HG03571 (cell line): ENCODE measurements around the gene MYOM3.

Experiments used
- ATAC-seq: cut with Tn5 transposase; IDR thresholded peaks from one replicate; pipeline ENCODE4 v1.9.1; 2021; ENCODE audit not compliant: unreplicated experiment

MYOM3 gene

GRCh38 chr1:24098943-24099638, 12.8 kb downstream of the MYOM3 start:
- ATAC-seq, result no peak

- no peak for ATAC-seq
Measured at GRCh38 chr1:24098102-24098501, 13.8 kb downstream of the MYOM3 start.

- ATAC-seq, result no peak
Measured at GRCh38 chr1:24097663-24098062, 14.3 kb downstream of the MYOM3 start.

GRCh38 chr1:24096739-24097103, 15.2 kb downstream of the MYOM3 start:
- ATAC-seq, result no peak

- ATAC-seq, result no peak
Measured at GRCh38 chr1:24096009-24096738, 15.8 kb downstream of the MYOM3 start.

- ATAC-seq, result no peak
Measured at GRCh38 chr1:24095140-24095859, 16.6 kb downstream of the MYOM3 start.

GRCh38 chr1:24094554-24094953, 17.4 kb downstream of the MYOM3 start:
- ATAC-seq, result no peak

- ATAC-seq, result no peak
Measured at GRCh38 chr1:24093732-24094131, 18.2 kb downstream of the MYOM3 start.

- ATAC-seq, result no peak
Measured at GRCh38 chr1:24092979-24093378, 19.0 kb downstream of the MYOM3 start.

GRCh38 chr1:24091971-24092482, 19.9 kb downstream of the MYOM3 start:
- no peak for ATAC-seq

- ATAC-seq, result no peak
Measured at GRCh38 chr1:24090736-24091135, 21.2 kb downstream of the MYOM3 start.

- no peak for ATAC-seq
Measured at GRCh38 chr1:24089743-24090555, 22.0 kb downstream of the MYOM3 start.

- no peak for ATAC-seq
Measured at GRCh38 chr1:24089027-24089742, 22.8 kb downstream of the MYOM3 start.

- no peak for ATAC-seq
Measured at GRCh38 chr1:24086466-24086865, 25.5 kb downstream of the MYOM3 start.

- no peak for ATAC-seq
Measured at GRCh38 chr1:24085546-24085945, 26.4 kb downstream of the MYOM3 start.

- ATAC-seq, result no peak
Measured at GRCh38 chr1:24085007-24085406, 26.9 kb downstream of the MYOM3 start.

GRCh38 chr1:24084050-24084449, 27.9 kb downstream of the MYOM3 start:
- ATAC-seq, result no peak

- no peak for ATAC-seq
Measured at GRCh38 chr1:24082372-24082771, 29.6 kb downstream of the MYOM3 start.

GRCh38 chr1:24081190-24081589, 30.7 kb downstream of the MYOM3 start:
- no peak for ATAC-seq

GRCh38 chr1:24080131-24080530, 31.8 kb downstream of the MYOM3 start:
- ATAC-seq, result no peak
